Measurements from ENCODE around the gene TMBIM1. TPM values are rescaled to one million over a fixed set of nuclear protein-coding genes. Genes with fewer than 3 reads are reported as not detected.

The TMBIM1 gene
- total and polyA plus RNA-seq, 12 donors, result 30.9 to 151 (median 110) TPM

- intact Hi-C loops (cut with DNase I), result no loop called here
- DNase-seq, result no peak
- peak overlapping the region in 6 of 10 donors; percentile 16 to 65 (median 40) for H3K27ac ChIP-seq
- peak; percentile 23 to 89 (median 57) for ATAC-seq
- H3K9me3 ChIP-seq, result no peaks in the 10 kb centered on the region
- no peaks in the 10 kb centered on the region for H3K27me3 ChIP-seq
- H3K4me3 ChIP-seq, result no peak overlapping the region
- peaks cover 10 to 100% (median 69%) of the 10 kb centered on the region in 9 donors for H3K36me3 ChIP-seq
- H3K4me1 ChIP-seq, result peaks cover 0 to 53% (median 27%) of the 10 kb centered on the region in 9 donors
- no peak for TF ChIP-seq CTCF (IDR thresholded peaks at IDR 0.05)
- 46 to 59% methylated on average over 5 of the region's 5 CpGs for WGBS, 2 donors
Observed at GRCh38 chr2:218245214-218245613, 47.1 kb downstream of the TMBIM1 start.

- DNase-seq, result no peak
- intact Hi-C loops (cut with DNase I), result no loop called here
- 76 to 87% methylated on average over 2 of the region's 2 CpGs for WGBS, 2 donors
- H3K9me3 ChIP-seq, result no peaks in the 10 kb centered on the region
- peaks cover 0 to 53% (median 27%) of the 10 kb centered on the region in 9 donors for H3K4me1 ChIP-seq
- ATAC-seq, result peak in 2 of 8 donors; percentile 33 to 43
- H3K27ac ChIP-seq, result peak overlapping the region in 5 of 10 donors; percentile 4 to 65 (median 35)
- TF ChIP-seq CTCF (IDR thresholded peaks at IDR 0.05), result no peak
- no peaks in the 10 kb centered on the region for H3K27me3 ChIP-seq
- H3K36me3 ChIP-seq, result peaks cover 8 to 100% (median 69%) of the 10 kb centered on the region in 9 donors
- no peak overlapping the region for H3K4me3 ChIP-seq
Observed at GRCh38 chr2:218244665-218245064, 47.6 kb downstream of the TMBIM1 start.

GRCh38 chr2:218244204-218244603, 48.1 kb downstream of the TMBIM1 start:
- intact Hi-C loops (cut with DNase I), result no loop called here
- no peak for DNase-seq

GRCh38 chr2:218238887-218239286, 53.4 kb downstream of the TMBIM1 start:
- H3K4me1 ChIP-seq, result peaks cover 0 to 36% (median 18%) of the 10 kb centered on the region in 9 donors
- no peak overlapping the region for H3K27ac ChIP-seq
- no peak for TF ChIP-seq CTCF (IDR thresholded peaks at IDR 0.05)
- H3K9me3 ChIP-seq, result no peaks in the 10 kb centered on the region
- intact Hi-C loops (cut with DNase I), result no loop called here
- no peaks in the 10 kb centered on the region for H3K27me3 ChIP-seq
- no peak for ATAC-seq
- H3K36me3 ChIP-seq, result peaks cover 0 to 100% (median 57%) of the 10 kb centered on the region in 9 donors
- no peak for DNase-seq
- no peak overlapping the region for H3K4me3 ChIP-seq
- WGBS, 2 donors, result 91 to 97% methylated on average over 1 of the region's 1 CpG

More at GRCh38 chr2:218244204-218244603, 48.1 kb downstream of the TMBIM1 start:
- H3K9me3 ChIP-seq, result no peaks in the 10 kb centered on the region
- H3K4me3 ChIP-seq, result no peak overlapping the region
- H3K4me1 ChIP-seq, result peaks cover 0 to 53% (median 27%) of the 10 kb centered on the region in 9 donors
- no peak for TF ChIP-seq CTCF (IDR thresholded peaks at IDR 0.05)
- peaks cover 4 to 100% (median 69%) of the 10 kb centered on the region in 9 donors for H3K36me3 ChIP-seq
- peak overlapping the region in 4 of 10 donors; percentile 26 to 65 (median 46) for H3K27ac ChIP-seq
- no peaks in the 10 kb centered on the region for H3K27me3 ChIP-seq
- 39 to 47% methylated on average over 1 of the region's 1 CpG for WGBS, 2 donors
- ATAC-seq, result peak in 3 of 8 donors; percentile 46 to 52 (median 51)
